Upper lobe of left lung (tissue), 6 donors: ENCODE results near the gene SLC12A7. TPM values are rescaled to one million over a fixed set of nuclear protein-coding genes. Genes with fewer than 3 reads are reported as not detected.
A peak's percentile ranks its signal among the peaks of the same experiment; 100 is the strongest.
"Not testable (repeated sequence)": the region's sequence is repeated elsewhere in the genome, so short reads cannot be mapped to it uniquely, and the experiment has no call there.

Experiments used
- ATAC-seq, 2 donors: fragments of 200-7000 bp; cut with Tn5 transposase; one replicate each; pipeline ENCODE4 v1.9.1; 2022; ENCODE audit warnings: mild to moderate bottlenecking in 2 of 2, moderate library complexity in 2 of 2; ENCODE audit not compliant: low FRiP score in 2 of 2
- DNase-seq, 2 donors: peaks; one replicate each; pipeline ENCODE4 v3.0.0-alpha.2; 2019 to 2020
- H3K27ac ChIP-seq, 4 donors: fragments of 200-600 bp; sonication (generic); one replicate each; pipeline ENCODE4 v1.5.1; 2016 to 2019
- H3K27me3 ChIP-seq, 4 donors: fragments of 200-600 bp; sonication (generic); one replicate each; pipeline ENCODE4 v1.5.1; 2017 to 2019
- H3K36me3 ChIP-seq, 4 donors: fragments of 200-600 bp; sonication (generic); one replicate each; pipeline ENCODE4 v1.5.1; 2016 to 2019
- H3K4me1 ChIP-seq, 4 donors: fragments of 200-600 bp; sonication (generic); one replicate each; pipeline ENCODE4 v1.5.1; 2018 to 2019
- H3K4me3 ChIP-seq, 4 donors: fragments of 200-600 bp; sonication (generic); one replicate each; pipeline ENCODE4 v1.5.1; 2017 to 2019; ENCODE audit warnings: mild to moderate bottlenecking in 2 of 4, moderate library complexity in 1 of 4
- H3K9me3 ChIP-seq, 4 donors: fragments of 200-600 bp; sonication (generic); one replicate each; pipeline ENCODE4 v1.5.1; 2018 to 2019
- CTCF ChIP-seq, 6 experiments: fragments of 450-650 bp in 4 of 6; fragments of 200-600 bp in 2 of 6; sonication (generic) in 2 of 6; IDR thresholded peaks; one replicate each; pipeline ENCODE4 v1.5.1; 2016 to 2019; ENCODE audit warnings: antibody characterized with exemption in 6 of 6
- EP300 ChIP-seq, 4 donors: sonication (generic); formaldehyde crosslinking; IDR thresholded peaks; one replicate each; pipeline ENCODE4 v1.5.1; 2017; ENCODE audit warnings: antibody characterized with exemption in 4 of 4, control low read depth in 2 of 4
- POLR2A ChIP-seq, 4 donors: fragments of 450-650 bp; IDR thresholded peaks; one replicate each; pipeline ENCODE4 v1.5.1; 2016 to 2017; ENCODE audit warnings: antibody characterized with exemption in 4 of 4, mild to moderate bottlenecking in 2 of 4
- POLR2AphosphoS5 ChIP-seq, 2 donors: sonication (generic); formaldehyde crosslinking; IDR thresholded peaks; one replicate each; pipeline ENCODE4 v1.5.1; 2017; ENCODE audit warnings: antibody characterized with exemption in 2 of 2
- WGBS, 2 donors: methylation state at CpG; one replicate each; pipeline ENCODE4 v1.1.5; 2017 to 2018; 5-methylcytosine and 5-hydroxymethylcytosine counted together
- total RNA-seq, 6 donors: library from RNA; depleted of rRNA in 4 of 6; stranded (reverse); fragments of >200 nt in 4 of 6; gene quantifications; one replicate each; pipeline versions ENCODE4 v1.1.0 to v1.2.1, GENCODE V29; 2016 to 2021
- donor health status: DM: no; HTN: no; CAD: no; lungs with moderate emphysema.
- donor health status: DM: no; HTN: yes; CAD: no; lungs with severe emphysema.

SLC12A7 gene
- total RNA-seq, 6 donors from 2014 or later, result 31.3 to 138 (median 48.5) TPM

GRCh38 chr5:1127959-1128785 lies 16.3 kb upstream of the SLC12A7 start:
- ATAC-seq (no peak), DNase-seq (no peak)
- H3K36me3 ChIP-seq, result no peaks in the 10 kb centered on the region
- H3K27ac ChIP-seq, result peak overlapping the region in 3 of 4 donors; percentile 21 to 39 (median 27)
- peaks cover 12 to 25% (median 19%) of the 10 kb centered on the region in 4 donors for H3K4me1 ChIP-seq
- WGBS, 2 donors, result 67 to 70% methylated on average over 18 to 20 of the region's 20 CpGs
- no peak for TF ChIP-seq POLR2A (IDR thresholded peaks at IDR 0.05)
- peak in 1 of 4 donors; percentile 7 for TF ChIP-seq EP300 (IDR thresholded peaks at IDR 0.05)
- no peak for TF ChIP-seq CTCF (IDR thresholded peaks at IDR 0.05)
- TF ChIP-seq POLR2AphosphoS5 (IDR thresholded peaks at IDR 0.05), result peak in 1 of 2 donors; percentile 6
- H3K4me3 ChIP-seq, result no peak overlapping the region
- no peaks in the 10 kb centered on the region for H3K9me3 ChIP-seq
- no peaks in the 10 kb centered on the region for H3K27me3 ChIP-seq

GRCh38 chr5:1125695-1126094 lies 13.8 kb upstream of the SLC12A7 start:
- not testable (repeated sequence) for H3K9me3 ChIP-seq, H3K36me3 ChIP-seq, ATAC-seq, H3K4me3 ChIP-seq, H3K27ac ChIP-seq, DNase-seq, H3K27me3 ChIP-seq
- 88 to 90% methylated on average over 2 of the region's 2 CpGs for WGBS, 2 donors
- peaks cover 8 to 18% (median 13%) of the 10 kb centered on the region in 4 donors for H3K4me1 ChIP-seq

- Histone ChIP-seq H3K27ac (peak overlapping the region in 1 of 4 donors; percentile 42), H3K36me3 (no peaks in the 10 kb centered on the region), H3K9me3 (no peaks in the 10 kb centered on the region), H3K27me3 (no peaks in the 10 kb centered on the region), H3K4me1 (peaks cover 8 to 18% (median 13%) of the 10 kb centered on the region in 4 donors), H3K4me3 (no peak overlapping the region)
- DNase-seq (no peak), ATAC-seq (peak; percentile 59 to 85)
- peak in 1 of 2 donors; percentile 55 for TF ChIP-seq POLR2AphosphoS5 (IDR thresholded peaks at IDR 0.05)
- TF ChIP-seq POLR2A (IDR thresholded peaks at IDR 0.05), result no peak
- 68 to 88% methylated on average over 6 of the region's 6 CpGs for WGBS, 2 donors
Measured at GRCh38 chr5:1125030-1125357, 13.1 kb upstream of the SLC12A7 start.

- Histone ChIP-seq H3K27ac (peak overlapping the region in 3 of 4 donors; percentile 2 to 42 (median 27)), H3K27me3 (no peaks in the 10 kb centered on the region)
- WGBS, 2 donors, result 76 to 84% methylated on average over 27 of the region's 27 CpGs
Measured at GRCh38 chr5:1124205-1125029, 12.6 kb upstream of the SLC12A7 start.

GRCh38 chr5:1123418-1124147 lies 11.7 kb upstream of the SLC12A7 start:
- Histone ChIP-seq H3K4me1 (peaks cover 7 to 13% (median 12%) of the 10 kb centered on the region in 4 donors), H3K36me3 (no peaks in the 10 kb centered on the region), H3K27ac (no peak overlapping the region), H3K9me3 (no peaks in the 10 kb centered on the region), H3K27me3 (no peaks in the 10 kb centered on the region), H3K4me3 (no peak overlapping the region)
- TF ChIP-seq POLR2A (IDR thresholded peaks at IDR 0.05) (no peak), CTCF (IDR thresholded peaks at IDR 0.05) (no peak), EP300 (IDR thresholded peaks at IDR 0.05) (no peak), POLR2AphosphoS5 (IDR thresholded peaks at IDR 0.05) (no peak)
- ATAC-seq (no peak), DNase-seq (peak in 1 of 2 donors; percentile 80)
- 71 to 84% methylated on average over 8 to 20 of the region's 20 CpGs for WGBS, 2 donors

More at GRCh38 chr5:1124205-1125029, 12.6 kb upstream of the SLC12A7 start:
- DNase-seq (peak in 1 of 2 donors; percentile 61), ATAC-seq (peak; percentile 12 to 13)
- Histone ChIP-seq H3K9me3 (no peaks in the 10 kb centered on the region), H3K36me3 (no peaks in the 10 kb centered on the region), H3K4me1 (peaks cover 8 to 18% (median 13%) of the 10 kb centered on the region in 4 donors), H3K4me3 (no peak overlapping the region)
- TF ChIP-seq POLR2AphosphoS5 (IDR thresholded peaks at IDR 0.05) (no peak), CTCF (IDR thresholded peaks at IDR 0.05) (no peak), POLR2A (IDR thresholded peaks at IDR 0.05) (no peak), EP300 (IDR thresholded peaks at IDR 0.05) (no peak)
